K562 (cell line): ENCODE results near the gene HGFAC. TPM values are rescaled to one million over a fixed set of nuclear protein-coding genes. Genes with fewer than 3 reads are reported as not detected.
A peak's percentile ranks its signal among the peaks of the same experiment; 100 is the strongest.

Experiments used
- ATAC-seq: fragments of 200-7000 bp; cut with Tn5 transposase; 3 replicates; pipeline ENCODE4 v1.9.1; 2020; ENCODE audit warnings: moderate library complexity
- BruUV-seq: library from RNA; stranded (reverse); fragments of 400-500 nt; replicated peaks from 2 replicates; lab custom pipeline; 2021; lab: Mats Ljungman, UMichigan
- CTCF ChIA-PET: fragments of 300-600 bp; formaldehyde crosslinking; extraction: SDS; loops from one replicate; lab custom pipeline; 2021; ENCODE audit warnings: low intra/inter-chr PET ratio; lab: Yijun Ruan, JAX
- POLR2A ChIA-PET: fragments of 300-600, 350-650 bp; sonication (Branson Sonifier 250); formaldehyde crosslinking; extraction: SDS; loops from one replicate; lab custom pipeline; 2021; ENCODE audit warnings: antibody characterized with exemption, inconsistent platforms; lab: Yijun Ruan, JAX
- DNase-seq, 4 experiments: peaks; one replicate each; pipeline versions ENCODE4 v3.0.0 to v3.0.0-alpha.2; 2011 to 2018; ENCODE audit warnings: low spot score in 3 of 4, mixed read lengths in 3 of 4; ENCODE audit errors: extremely low read depth in 1 of 4
- FAIRE-seq: peaks from 2 replicates; lab custom pipeline; 2011; peaks lifted over from hg19 to GRCh38; lab: Jason Lieb, UNC
- H2AFZ ChIP-seq: 2 replicates; pipeline ENCODE4 v1.6.0; 2011; ENCODE audit warnings: low read depth, low read length, control low read depth, inconsistent platforms
- H3K27ac ChIP-seq: fragments of 200-600 bp; 3 replicates; pipeline ENCODE4 v1.8.0; 2011; ENCODE audit warnings: low read depth, mild to moderate bottlenecking, control low read depth, inconsistent platforms, low read length, moderate library complexity, mixed read lengths; ENCODE audit errors: extremely low read depth
- H3K27me3 ChIP-seq, 2 experiments: fragments of 300-600 bp in 1 of 2; 2 replicates in 1 of 2; 3 replicates in 1 of 2; pipeline versions ENCODE4 v1.6.0 to v1.8.0; 2011; ENCODE audit warnings: inconsistent platforms in 2 of 2, low read length in 2 of 2, mild to moderate bottlenecking in 1 of 2, mixed read lengths in 1 of 2, moderate library complexity in 1 of 2; ENCODE audit not compliant: control insufficient read depth in 2 of 2, insufficient read depth in 2 of 2
- H3K36me3 ChIP-seq: fragments of 300-600 bp; 3 replicates; pipeline ENCODE4 v1.8.0; 2011; ENCODE audit warnings: mild to moderate bottlenecking, low read length, inconsistent platforms; ENCODE audit not compliant: control insufficient read depth, insufficient read depth
- H3K4me1 ChIP-seq, 2 experiments: fragments of 200-600 bp in 1 of 2; replicated peaks in 1 of 2; 2 replicates in 1 of 2; 3 replicates in 1 of 2; pipeline versions ENCODE4 v1.5.1 to v1.8.0; 2011; ENCODE audit warnings: inconsistent platforms in 2 of 2, low read length in 2 of 2, mild to moderate bottlenecking in 1 of 2, mixed read lengths in 1 of 2, moderate library complexity in 1 of 2; ENCODE audit not compliant: control insufficient read depth in 2 of 2, insufficient read depth in 2 of 2
- H3K4me2 ChIP-seq: 2 replicates; pipeline ENCODE4 v1.6.1; 2011; ENCODE audit warnings: low read length, control low read depth, inconsistent platforms, mixed read lengths; ENCODE audit not compliant: insufficient read depth
- H3K4me3 ChIP-seq: fragments of 200-600 bp; sonication (generic), shearing (Covaris generic); 2 replicates; pipeline ENCODE4 v1.5.1; 2016; ENCODE audit warnings: control low read depth, inconsistent platforms
- H3K79me2 ChIP-seq: fragments of 200-600 bp; 3 replicates; pipeline ENCODE4 v1.8.0; 2011; ENCODE audit warnings: low read length, inconsistent platforms; ENCODE audit not compliant: control insufficient read depth, insufficient read depth
- H3K9ac ChIP-seq, 2 experiments: 2 replicates each; pipeline versions ENCODE4 v1.6.0 to v1.6.1; 2011; ENCODE audit warnings: low read depth in 2 of 2, low read length in 2 of 2, control low read depth in 1 of 2, inconsistent platforms in 1 of 2, mild to moderate bottlenecking in 1 of 2, mixed read lengths in 1 of 2; ENCODE audit not compliant: insufficient read depth in 1 of 2
- H3K9me1 ChIP-seq: one replicate; pipeline ENCODE4 v1.6.0; 2011; ENCODE audit warnings: inconsistent platforms, mild to moderate bottlenecking, low read length, moderate library complexity; ENCODE audit not compliant: control insufficient read depth, insufficient read depth
- H3K9me3 ChIP-seq: replicated peaks from 2 replicates; pipeline ENCODE4 v1.5.1; 2011; ENCODE audit warnings: low read depth, low read length, inconsistent platforms; ENCODE audit not compliant: control insufficient read depth, insufficient read depth
- H4K20me1 ChIP-seq: replicated peaks from 2 replicates; pipeline ENCODE4 v1.6.1; 2011; ENCODE audit warnings: low read length, inconsistent platforms, mixed read lengths; ENCODE audit not compliant: control insufficient read depth, insufficient read depth
- GABPB1 ChIP-seq: sonication (generic); formaldehyde crosslinking; IDR thresholded peaks from 2 replicates; pipeline ENCODE4 v1.8.0; 2022; ENCODE audit warnings: mild to moderate bottlenecking, missing genetic modification reagents
- SIRT6 ChIP-seq: IDR thresholded peaks from one replicate; pipeline ENCODE4 v1.6.1; 2012; ENCODE audit warnings: low read depth, mild to moderate bottlenecking, control low read depth, inconsistent platforms, low read length, moderate library complexity
- ZNF699 ChIP-seq: fragments of 250-450 bp; sonication (Bioruptor Pico); IDR thresholded peaks from 2 replicates; pipeline ENCODE4 v1.8.0; 2021; ENCODE audit warnings: mild to moderate bottlenecking, moderate library complexity; ENCODE audit not compliant: insufficient replicate concordance
- WGBS: fragments of 100-300 bp; shearing (Covaris generic); methylation state at CpG from one replicate; pipeline ENCODE4 v1.1.6; 2016; ENCODE audit warnings: low coverage, mixed read lengths; ENCODE audit not compliant: insufficient coverage; ENCODE audit errors: missing lambda C conversion rate; 5-methylcytosine and 5-hydroxymethylcytosine counted together
- in situ Hi-C: fragments of 300-500 bp; cut with MboI; formaldehyde crosslinking; loops from 4 replicates; pipeline ENCODE4 v1.15.0; 2018; ENCODE audit warnings: inconsistent platforms, mixed read lengths
- intact Hi-C: fragments of 100-400 bp; cut with micrococcal nuclease; formaldehyde crosslinking; loops from 2 replicates; pipeline ENCODE4 v1.14.2; 2022
- polyA plus RNA-seq, 8 experiments: library from polyadenylated mRNA; depleted of rRNA in 4 of 8; stranded (reverse) in 5 of 8; unstranded in 3 of 8; fragments of >200 nt; fragmentation: Nextera tagmentation in 2 of 8; fragmentation: Illumina TruSeq in 1 of 8; extraction: Ambion mirVana in 2 of 8; extraction: Trizol in 1 of 8; gene quantifications; 2 replicates each; pipeline versions ENCODE4 v1.2.1 to v1.2.3, GENCODE V29; 2011 to 2014; ENCODE audit warnings: inconsistent platforms in 1 of 8, missing spikeins in 1 of 8
- total RNA-seq, 7 experiments: library from RNA; depleted of rRNA in 6 of 7; stranded (reverse); fragments of >200 nt in 6 of 7; fragmentation: Illumina TruSeq in 2 of 7; extraction: Trizol in 2 of 7; gene quantifications; 2 replicates each; pipeline versions ENCODE4 v1.2.1 to v1.2.3, GENCODE V29; 2011 to 2021; ENCODE audit warnings: low replicate concordance in 1 of 7

HGFAC gene
- total and polyA plus RNA-seq, 9 of the 15 experiments (the other 6 are each of a cell fraction or from before 2014, with no cell fraction given), result 0.13 TPM; not detected in 8

DNA sequence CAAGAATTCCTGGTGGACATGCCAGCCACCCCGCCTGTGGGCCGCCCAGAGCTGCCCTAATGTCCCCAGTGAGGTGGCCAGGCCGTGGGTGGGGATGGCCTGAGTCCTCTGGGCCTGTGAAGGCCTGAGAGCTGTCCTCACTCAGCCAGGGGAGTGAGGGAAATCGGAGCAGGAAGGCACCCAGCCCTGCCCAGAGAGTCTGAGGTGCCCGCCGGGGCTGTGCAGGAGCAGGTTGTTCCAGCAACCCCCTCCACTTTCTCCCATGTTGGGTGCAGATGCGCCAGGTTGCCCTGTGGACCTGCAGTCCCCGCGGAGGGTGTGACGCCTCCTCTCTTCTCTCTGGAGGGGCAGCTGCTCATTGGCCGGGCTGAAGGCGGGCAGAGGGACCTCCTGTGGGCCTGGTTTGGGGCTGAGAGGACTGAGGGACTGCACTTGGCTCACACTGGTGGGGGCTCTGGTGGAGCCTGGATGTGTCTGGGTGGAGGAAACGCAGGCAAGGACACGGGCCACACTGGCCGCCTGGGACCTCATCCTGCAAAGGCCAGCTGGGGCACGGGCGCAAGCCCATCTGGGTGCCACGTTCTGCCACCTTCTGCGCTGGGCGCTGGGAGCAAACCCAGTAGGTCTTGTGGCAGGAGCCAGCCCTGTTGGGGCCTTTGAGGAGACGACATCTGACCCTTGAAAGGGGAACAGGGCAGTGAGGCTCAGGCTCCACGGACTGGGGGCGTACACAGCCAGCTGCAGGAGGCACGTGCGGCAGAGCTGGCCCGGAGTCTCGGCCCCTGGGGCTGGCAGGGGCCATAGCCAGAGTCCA, 35.4 kb downstream of the HGFAC start:
- Histone ChIP-seq H3K4me2 (no peak overlapping the region), H3K27me3 (peaks cover 26 to 77% of the 10 kb centered on the region in 2 experiments; a peak in 4 of 5 replicates), H4K20me1 (peaks cover 4% of the 10 kb centered on the region; the same call in 1 of the 2 replicates), H3K9ac (peak overlapping the region in 1 of 2 experiments; percentile 17; a peak in 1 of 4 replicates), H3K4me3 (no peak overlapping the region), H3K9me3 (no peaks in the 10 kb centered on the region), H3K9me1 (no peaks in the 10 kb centered on the region), H3K27ac (no peak overlapping the region), H3K79me2 (no peaks in the 10 kb centered on the region), H3K4me1 (peaks cover 0 to 33% of the 10 kb centered on the region in 2 experiments; a peak in 2 of 5 replicates), H3K36me3 (no peaks in the 10 kb centered on the region), H2AFZ (no peak overlapping the region)
- no TSS peak for BruUV-seq
- FAIRE-seq (no peak), ATAC-seq (no peak), DNase-seq (no peak)
- 5% methylated on average over 25 of the region's 27 CpGs for WGBS
- intact Hi-C loops, result no loop called here
- no peak for TF ChIP-seq SIRT6
- no peak for TF ChIP-seq ZNF699
- no peak for TF ChIP-seq GABPB1 (CRISPR knock-in tag)
- in situ Hi-C loops, result no loop called here
- ChIA-PET CTCF (no interaction called here), POLR2A (no interaction called here)
